Measurements from ENCODE around the gene TTBK2. TPM values are rescaled to one million over a fixed set of nuclear protein-coding genes. Genes with fewer than 3 reads are reported as not detected.

TTBK2 gene
- total RNA-seq, 4 donors from 2014 or later: 8.8 to 20.3 (median 16.2) TPM

GRCh38 chr15:42731461-42731860 is 189.1 kb downstream of the TTBK2 start:
- no peak for DNase-seq
- in situ Hi-C loops (cut with MboI; ENCODE audit: low sequenced_read_pairs in 4 of 4): no loop called here
- peaks cover 0 to 88% of the 10 kb centered on the region in 2 donors for H3K36me3 ChIP-seq

GRCh38 chr15:42730536-42730935 is 190.0 kb downstream of the TTBK2 start:
- peaks cover 0 to 97% of the 10 kb centered on the region in 2 donors for H3K36me3 ChIP-seq
- no peak for DNase-seq
- intact Hi-C loops (cut with DNase I; ENCODE audit: low total_unique reads) (no loop called here), in situ Hi-C loops (cut with MboI; ENCODE audit: low sequenced_read_pairs in 4 of 4) (no loop called here)
- no peaks in the 10 kb centered on the region for H3K27me3 ChIP-seq
- TF ChIP-seq POLR2A (IDR thresholded peaks at IDR 0.05): no peak
- TF ChIP-seq CTCF (IDR thresholded peaks at IDR 0.05 in 4 of 5, conservative IDR thresholded peaks at IDR 0.05 in 1 of 5): no peak
- no peaks in the 10 kb centered on the region for H3K9me3 ChIP-seq
- ATAC-seq: no peak
- H3K4me1 ChIP-seq: peaks cover 0 to 5% of the 10 kb centered on the region in 2 donors
- H3K27ac ChIP-seq: no peak overlapping the region
- H3K4me3 ChIP-seq: no peak overlapping the region

More at GRCh38 chr15:42731461-42731860, 189.1 kb downstream of the TTBK2 start:
- Histone ChIP-seq H3K4me1 (peaks cover 5 to 11% of the 10 kb centered on the region in 2 donors), H3K4me3 (no peak overlapping the region), H3K27me3 (no peaks in the 10 kb centered on the region), H3K27ac (no peak overlapping the region), H3K9me3 (no peaks in the 10 kb centered on the region)
- no peak for ATAC-seq
- TF ChIP-seq POLR2A (IDR thresholded peaks at IDR 0.05) (no peak), CTCF (IDR thresholded peaks at IDR 0.05 in 4 of 5, conservative IDR thresholded peaks at IDR 0.05 in 1 of 5) (no peak)
- intact Hi-C loops (cut with DNase I; ENCODE audit: low total_unique reads): no loop called here

GRCh38 chr15:42730135-42730534 is 190.4 kb downstream of the TTBK2 start:
- H3K27me3 ChIP-seq: no peaks in the 10 kb centered on the region
- TF ChIP-seq CTCF (IDR thresholded peaks at IDR 0.05 in 4 of 5, conservative IDR thresholded peaks at IDR 0.05 in 1 of 5) (no peak), POLR2A (IDR thresholded peaks at IDR 0.05) (no peak)
- H3K4me3 ChIP-seq: no peak overlapping the region
- no peaks in the 10 kb centered on the region for H3K9me3 ChIP-seq
- peaks cover 0 to 99% of the 10 kb centered on the region in 2 donors for H3K36me3 ChIP-seq
- H3K4me1 ChIP-seq: peaks cover 0 to 3% of the 10 kb centered on the region in 2 donors
- DNase-seq (no peak), ATAC-seq (no peak)
- in situ Hi-C loops (cut with MboI; ENCODE audit: low sequenced_read_pairs in 4 of 4): no loop called here
- H3K27ac ChIP-seq: no peak overlapping the region
- intact Hi-C loops (cut with DNase I; ENCODE audit: low total_unique reads): no loop called here

DNA sequence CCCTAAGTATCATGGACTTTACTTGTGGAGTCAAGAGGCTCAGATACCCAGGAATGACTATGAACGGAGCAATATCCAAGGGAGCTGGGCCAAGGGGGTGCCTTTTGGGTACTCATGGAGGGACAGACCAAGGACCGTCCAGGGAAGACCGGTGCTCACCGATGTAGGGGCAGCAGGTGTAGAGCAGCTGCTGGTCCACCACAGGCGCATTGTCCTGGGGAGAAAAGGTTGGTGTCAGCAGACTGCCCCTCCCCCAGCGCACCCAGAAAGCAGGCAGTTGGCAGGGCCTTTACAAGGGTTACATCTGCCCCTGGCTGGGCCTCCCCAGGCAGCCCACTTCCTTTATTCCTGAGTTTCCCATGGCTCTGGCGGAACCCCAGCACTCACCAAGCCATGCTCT is 191.2 kb downstream of the TTBK2 start:
- in situ Hi-C loops (cut with MboI; ENCODE audit: low sequenced_read_pairs in 4 of 4): no loop called here
- no peak overlapping the region for H3K27ac ChIP-seq
- H3K9me3 ChIP-seq: no peaks in the 10 kb centered on the region
- H3K36me3 ChIP-seq: peaks cover 0 to 99% of the 10 kb centered on the region in 2 donors
- intact Hi-C loops (cut with DNase I; ENCODE audit: low total_unique reads): no loop called here
- H3K4me1 ChIP-seq: no peaks in the 10 kb centered on the region
- DNase-seq (no peak), ATAC-seq (no peak)
- TF ChIP-seq CTCF (IDR thresholded peaks at IDR 0.05 in 4 of 5, conservative IDR thresholded peaks at IDR 0.05 in 1 of 5): no peak
- no peak for TF ChIP-seq POLR2A (IDR thresholded peaks at IDR 0.05)
- H3K27me3 ChIP-seq: no peaks in the 10 kb centered on the region
- no peak overlapping the region for H3K4me3 ChIP-seq

GRCh38 chr15:42728972-42729371 is 191.6 kb downstream of the TTBK2 start:
- Histone ChIP-seq H3K27me3 (no peaks in the 10 kb centered on the region), H3K4me1 (no peaks in the 10 kb centered on the region), H3K4me3 (no peak overlapping the region), H3K27ac (no peak overlapping the region), H3K9me3 (no peaks in the 10 kb centered on the region), H3K36me3 (peaks cover 0 to 99% of the 10 kb centered on the region in 2 donors)
- DNase-seq: no peak
- intact Hi-C loops (cut with DNase I; ENCODE audit: low total_unique reads): no loop called here
- TF ChIP-seq POLR2A (IDR thresholded peaks at IDR 0.05) (no peak), CTCF (IDR thresholded peaks at IDR 0.05 in 4 of 5, conservative IDR thresholded peaks at IDR 0.05 in 1 of 5) (no peak)
- in situ Hi-C loops (cut with MboI; ENCODE audit: low sequenced_read_pairs in 4 of 4): no loop called here
- no peak for ATAC-seq

Data from gastrocnemius medialis (tissue), 4 donors.